ENCODE measurements around the gene SYNGAP1.

- TF ChIP-seq POLR2A (IDR thresholded peaks at IDR 0.05) (no peak), CTCF (IDR thresholded peaks at IDR 0.05 in 4 of 5, conservative IDR thresholded peaks at IDR 0.05 in 1 of 5) (no peak)
These were observed 20.9 kb downstream of the SYNGAP1 start for GRCh38 chr6:33440649-33441309.

All from gastrocnemius medialis (tissue), 4 donors.